H4 (cell line): ENCODE data around the gene CLEC7A. TPM values are rescaled to one million over a fixed set of nuclear protein-coding genes. Genes with fewer than 3 reads are reported as not detected.
A peak's percentile ranks its signal among the peaks of the same experiment; 100 is the strongest.

Experiments
- DNase-seq: peaks from one replicate; pipeline ENCODE4 v3.0.0-alpha.2; 2015; ENCODE audit warnings: low spot score
- total RNA-seq: library from RNA; depleted of rRNA; stranded (reverse); fragments of >200 nt; shearing (Covaris generic); gene quantifications from 2 replicates; pipeline ENCODE4 v1.2.3, GENCODE V29; 2014; rRNA removed

Gene CLEC7A
- total RNA-seq = 0.87 and 2.0 TPM in 2 replicates

DNA sequence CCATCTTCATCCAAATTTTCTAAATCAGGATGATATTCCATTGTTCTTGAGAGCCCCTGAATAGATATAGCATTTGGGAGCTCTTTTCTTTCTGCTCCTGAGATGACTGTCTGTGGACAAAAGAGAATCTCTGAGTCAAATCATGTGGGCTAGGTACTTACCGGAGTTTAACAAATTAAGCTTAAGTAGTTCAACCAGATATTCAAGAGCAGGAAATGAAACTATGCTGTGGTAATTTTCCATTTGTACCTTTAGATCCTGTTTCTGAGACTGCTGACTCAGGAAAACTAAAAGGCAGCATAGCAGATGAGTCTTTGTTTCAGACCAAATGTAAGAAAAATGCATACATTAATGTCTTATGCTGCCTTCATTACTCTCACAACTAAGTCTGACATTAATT, at the start of gene CLEC7A:
TSS of gene CLEC7A (minus strand) at position 158 of the 400 bp plus-strand sequence. CDS start at position 41, 117 bp downstream.
- DNase-seq = no peak

GRCh38 chr12:10179776-10180181, 49.8 kb upstream of the CLEC7A start:
- no peak for DNase-seq

DNA sequence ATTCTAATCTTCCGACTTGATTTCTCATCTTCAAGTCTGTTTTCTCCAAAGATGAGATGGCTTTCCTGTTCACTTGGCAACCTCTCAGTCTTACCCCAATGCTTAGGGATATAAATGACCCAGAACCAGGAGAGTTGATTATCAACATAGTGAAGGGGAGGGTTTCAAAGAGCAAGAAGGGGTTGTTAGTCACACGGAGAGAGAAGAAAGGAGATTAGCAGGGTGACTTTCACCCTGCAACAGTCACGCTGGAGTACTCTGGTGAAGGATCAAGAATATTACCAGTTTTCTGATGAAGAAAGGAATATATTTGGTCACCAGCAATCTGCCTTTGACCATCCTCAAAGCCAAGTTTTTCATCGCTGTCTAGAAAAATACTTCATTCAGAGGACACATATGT, 48.8 kb upstream of the CLEC7A start, which contains the start of gene TMEM52B:
TSS of gene TMEM52B (plus strand) at position 212 of the 400 bp plus-strand sequence. CDS start 543 bp downstream, outside the sequence.
- DNase-seq = no peak

GRCh38 chr12:10175846-10176636, 46.0 kb upstream of the CLEC7A start:
- no peak for DNase-seq

DNA sequence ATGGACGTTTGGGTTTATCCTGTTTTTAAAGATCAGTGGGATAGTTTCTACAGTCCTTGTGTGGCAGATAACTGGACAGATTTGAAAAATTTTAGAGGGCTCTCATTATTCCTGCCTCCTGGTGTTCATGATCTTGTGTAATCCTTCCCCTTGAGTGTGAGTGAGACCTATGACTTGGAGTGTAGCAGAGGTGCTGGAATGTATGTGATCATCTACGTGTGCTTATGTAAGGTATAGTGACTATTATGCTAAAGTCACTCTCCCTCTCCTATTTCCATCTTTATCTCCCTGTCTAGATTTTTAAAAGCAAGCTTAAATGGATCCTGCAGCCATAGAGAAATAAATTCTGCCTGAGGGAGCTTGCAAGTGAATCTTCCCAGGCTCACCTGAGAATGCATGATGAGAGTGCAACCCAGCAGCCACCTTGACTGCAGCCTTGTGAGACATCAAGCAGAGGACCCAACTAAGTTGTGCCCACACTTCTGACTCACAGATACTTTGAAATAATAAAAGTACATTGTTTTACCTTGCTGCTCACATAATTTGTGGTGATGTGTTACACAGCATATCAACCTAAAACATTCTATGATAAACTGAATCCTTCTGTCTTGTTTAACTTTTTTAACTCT, 45.1 kb upstream of the CLEC7A start:
- no peak for DNase-seq

DNA sequence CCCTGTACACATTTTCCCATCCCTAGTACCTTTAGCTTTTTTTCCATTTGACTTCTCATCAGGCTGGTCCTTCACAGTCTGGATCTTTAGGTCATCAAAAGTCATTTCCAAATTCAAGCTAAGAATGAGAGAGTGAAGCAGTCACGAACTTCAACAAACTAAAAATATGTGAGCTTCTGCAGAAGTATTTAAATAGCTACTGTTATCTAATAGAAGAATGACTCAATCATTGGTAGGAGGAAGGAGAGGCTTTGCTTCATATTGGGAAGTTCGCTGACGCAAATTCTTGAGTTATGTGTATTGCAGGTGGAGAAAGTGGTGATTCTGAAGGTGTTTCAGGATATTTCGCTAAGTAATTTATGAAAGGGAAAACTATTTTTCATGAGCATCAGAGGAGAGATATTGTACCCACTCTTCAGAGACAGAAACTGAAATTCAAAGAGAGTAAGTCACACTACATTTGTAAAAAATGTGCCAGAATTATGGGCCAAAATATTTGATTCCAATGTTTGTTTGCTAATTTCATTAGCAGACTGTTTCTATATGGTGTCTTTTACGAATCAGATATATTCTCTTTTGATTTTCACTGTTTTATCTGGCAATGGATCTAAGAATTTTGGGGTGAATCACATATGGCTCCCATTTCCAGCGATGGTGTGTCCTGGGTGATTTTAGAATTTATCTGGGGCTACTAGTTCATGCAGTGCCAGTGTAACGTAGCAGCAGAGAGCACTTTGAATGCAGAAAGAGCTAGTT, 42.2 kb upstream of the CLEC7A start, which contains the start of gene OLR1:
TSS of gene OLR1 (minus strand) at position 160 of the 756 bp plus-strand sequence. CDS start at position 105, 55 bp downstream.
- no peak for DNase-seq

GRCh38 chr12:10170216-10170615, 40.2 kb upstream of the CLEC7A start:
- DNase-seq = peak; percentile 28

- DNase-seq = peak; percentile 28
Observed at GRCh38 chr12:10169104-10169503, 39.1 kb upstream of the CLEC7A start.

DNA sequence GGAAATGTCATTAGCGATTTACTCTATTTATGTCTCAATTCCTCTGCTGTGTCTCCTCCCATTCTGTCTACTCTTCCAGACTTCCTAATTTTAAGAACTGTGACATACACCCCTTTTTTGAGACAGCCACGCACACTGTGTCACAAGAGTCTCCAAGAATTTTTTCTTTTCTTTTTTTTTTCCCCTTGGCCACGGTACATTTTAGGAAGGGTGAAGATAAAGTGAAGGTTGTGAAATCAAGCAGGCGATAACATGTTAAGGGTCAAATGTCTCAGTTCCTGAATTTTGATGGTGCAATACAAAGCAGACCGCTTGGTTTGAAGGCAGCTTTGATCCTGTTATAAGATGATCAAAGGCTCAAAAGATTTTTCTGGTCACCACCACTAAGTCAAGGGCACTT, 37.6 kb upstream of the CLEC7A start:
- no peak for DNase-seq

DNA sequence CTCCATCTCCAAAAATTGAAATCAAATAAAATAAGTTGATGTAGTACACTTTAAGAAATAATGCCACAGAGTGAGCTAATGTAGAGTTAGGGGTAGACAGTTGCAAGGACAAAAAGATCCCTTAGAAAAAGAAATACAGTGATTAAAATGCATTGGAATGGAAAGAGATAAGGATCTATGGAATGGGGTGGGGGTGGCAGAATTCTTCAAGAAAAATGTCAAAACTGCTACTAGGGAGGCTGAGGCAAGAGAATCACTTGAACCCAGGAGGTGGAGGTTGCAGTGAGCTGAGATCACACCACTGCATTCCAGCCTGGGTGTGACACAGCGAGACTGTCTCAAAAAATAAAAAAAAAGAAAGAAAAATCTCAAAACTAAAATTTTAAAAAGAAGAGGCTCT, 35.4 kb upstream of the CLEC7A start:
- DNase-seq = no peak

DNA sequence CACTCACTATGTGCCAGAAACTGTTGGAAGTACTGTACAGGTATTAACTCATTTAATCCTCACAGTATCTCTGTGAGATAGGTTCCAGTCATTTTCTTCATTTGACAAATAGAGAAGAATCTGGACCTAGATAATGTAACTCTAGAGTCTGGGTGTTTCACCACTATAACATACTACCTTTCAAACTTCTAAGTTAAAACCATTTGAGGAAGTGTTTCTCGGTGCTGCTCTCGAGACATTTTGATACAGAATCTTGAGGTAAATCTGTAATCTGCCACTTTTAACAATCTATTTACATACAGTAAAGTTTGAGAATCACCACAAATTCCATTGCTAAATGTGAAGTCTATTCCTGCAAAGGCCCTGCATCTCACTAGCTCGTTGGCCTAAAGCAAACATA, 33.1 kb upstream of the CLEC7A start:
- DNase-seq = no peak

- no peak for DNase-seq
Observed at GRCh38 chr12:10160617-10161385, 30.8 kb upstream of the CLEC7A start.

- no peak for DNase-seq
Observed at GRCh38 chr12:10159280-10159679, 29.3 kb upstream of the CLEC7A start.

- DNase-seq = no peak
Observed at GRCh38 chr12:10158406-10158805, 28.4 kb upstream of the CLEC7A start.

DNA sequence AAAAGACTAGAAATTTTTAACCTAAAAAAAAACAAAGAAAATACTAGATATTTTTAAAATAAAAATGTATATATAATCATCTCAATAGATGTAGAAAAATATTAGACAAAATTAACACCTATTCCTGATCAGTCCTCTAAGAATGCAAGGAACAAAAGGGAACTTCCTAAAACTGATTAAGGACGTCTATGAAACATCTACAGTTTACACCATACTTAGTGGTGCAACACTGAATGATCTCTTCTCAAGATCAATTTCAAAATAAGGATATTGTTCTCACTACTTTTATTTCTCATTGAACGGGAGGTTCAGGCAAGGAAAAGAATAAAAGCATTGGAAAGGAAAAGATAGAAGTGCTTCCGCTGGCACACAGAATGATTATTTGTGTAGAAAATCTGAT, 26.0 kb upstream of the CLEC7A start:
- DNase-seq = no peak

DNA sequence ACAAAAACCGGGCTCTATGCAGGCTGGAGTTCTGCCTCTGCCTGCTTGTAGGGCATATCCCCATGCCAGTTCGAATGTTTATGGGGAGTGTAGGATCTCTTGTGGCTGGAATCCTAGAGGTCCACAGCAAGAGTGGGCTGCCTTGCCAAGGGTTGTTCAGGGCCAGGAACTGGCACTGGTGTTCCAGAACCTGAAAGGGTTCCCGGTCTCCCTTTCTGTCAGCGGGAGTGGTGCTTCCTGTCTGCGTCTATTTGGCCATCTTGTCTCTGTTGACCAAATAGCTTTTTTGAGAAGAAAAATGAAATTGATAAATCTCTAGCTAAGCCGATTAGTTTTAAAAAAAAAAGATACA, 24.1 kb upstream of the CLEC7A start:
- DNase-seq = no peak

DNA sequence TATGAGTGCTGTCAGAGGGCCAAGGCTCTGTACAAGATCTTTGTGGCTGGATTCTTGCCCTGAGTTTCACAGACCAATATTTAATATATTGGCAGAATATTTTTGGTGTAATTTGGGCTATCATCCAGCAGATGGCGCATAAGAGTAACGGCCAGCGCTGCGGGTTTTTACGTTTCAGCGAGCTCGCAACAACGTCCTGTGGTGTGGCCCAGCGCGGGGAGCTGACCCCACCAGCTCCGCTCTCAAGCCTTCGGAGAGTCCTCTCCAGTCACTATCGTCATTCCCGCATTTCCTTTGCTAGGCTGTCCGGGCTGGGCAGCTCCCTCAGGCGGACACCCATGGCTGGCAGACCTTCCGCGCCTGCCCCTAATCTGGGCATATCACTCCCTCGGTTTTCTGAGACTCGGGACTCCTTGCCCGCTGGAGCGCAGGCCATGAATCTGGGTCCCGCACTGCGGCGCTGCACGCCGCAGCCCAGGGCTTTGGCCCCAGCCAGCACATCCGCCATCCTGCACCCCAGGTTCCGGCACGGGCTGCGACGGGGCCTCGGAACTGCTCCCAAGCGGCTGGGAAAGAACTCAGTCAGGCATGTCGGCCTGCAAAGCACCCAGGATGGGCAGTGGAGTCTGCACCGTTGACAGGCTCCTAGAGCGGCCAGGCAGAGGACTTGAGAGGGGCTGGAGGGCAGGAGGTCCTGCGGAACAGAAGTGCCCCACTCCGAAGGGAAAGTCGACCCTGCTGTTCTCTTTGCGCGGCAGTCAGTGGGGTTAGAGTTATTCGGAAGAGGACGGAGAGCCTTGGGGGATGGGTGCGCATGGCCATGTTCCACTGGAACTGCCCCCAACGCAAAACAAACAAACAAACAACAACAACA, 23.5 kb upstream of the CLEC7A start:
- peak; percentile 46 for DNase-seq

DNA sequence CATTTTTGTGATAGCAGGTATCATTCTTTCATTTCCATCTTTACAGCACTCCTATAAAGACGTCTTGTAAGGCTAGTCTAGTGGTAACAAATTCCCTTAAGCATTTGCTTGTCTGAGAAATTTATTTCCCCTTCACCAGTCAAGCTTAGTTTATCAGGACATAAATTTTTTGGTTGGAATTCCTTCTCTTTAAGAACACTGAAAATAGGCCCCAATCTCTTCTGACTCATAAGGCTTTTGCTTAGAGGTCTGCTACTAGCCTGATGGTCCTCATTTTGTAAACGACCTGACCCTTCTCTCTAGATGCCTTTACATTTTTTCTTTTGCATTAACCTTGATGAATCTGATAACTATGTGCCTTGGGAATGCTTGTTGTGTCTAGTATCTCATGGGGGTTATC, 21.6 kb upstream of the CLEC7A start:
- no peak for DNase-seq

DNA sequence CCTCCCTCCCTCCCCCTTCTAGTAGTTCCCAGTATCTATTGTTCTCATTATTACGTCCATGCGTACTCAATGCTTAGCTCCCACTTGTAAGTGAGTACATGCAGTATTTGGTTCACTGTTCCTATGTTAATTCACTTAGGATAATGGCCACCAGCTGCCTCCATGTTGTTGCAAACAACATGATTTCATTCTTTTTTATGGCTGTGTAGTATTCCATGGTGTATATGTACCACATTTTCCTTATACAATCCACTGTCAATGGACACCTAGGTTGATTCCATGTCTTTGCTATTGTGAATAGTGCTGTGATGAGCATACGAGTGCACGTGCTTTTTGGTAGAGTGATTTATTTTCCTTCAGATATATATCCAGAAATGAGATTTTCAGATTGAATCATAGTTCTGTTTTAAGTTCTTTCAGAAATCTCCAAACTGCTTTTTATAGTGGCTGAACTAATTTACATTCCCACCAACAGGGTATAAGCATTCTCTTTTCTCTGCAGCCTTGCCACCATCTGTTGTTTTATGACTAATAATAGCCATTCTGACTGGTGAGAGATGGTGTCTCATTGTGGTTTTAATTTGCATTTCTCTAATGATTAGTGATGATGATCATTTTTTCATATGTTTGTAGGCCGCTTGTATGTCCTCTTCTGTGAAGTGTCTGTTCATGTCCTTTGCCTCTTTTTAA, 17.9 kb upstream of the CLEC7A start:
- DNase-seq = no peak

- DNase-seq = no peak
Observed at GRCh38 chr12:10142976-10143589, 13.1 kb upstream of the CLEC7A start.
